Skeletal muscle cell (primary cell): Measurements from ENCODE around the gene CCDC187.

Experiments used
- DNase-seq: peaks from one replicate; pipeline ENCODE4 v3.0.0-alpha.2; 2010; ENCODE audit warnings: low read depth
- H3K4me3 ChIP-seq: 2 replicates; pipeline ENCODE4 v1.5.1; 2011; ENCODE audit warnings: low read depth, mild to moderate bottlenecking, control low read depth, low read length, moderate library complexity

The CCDC187 gene

DNA sequence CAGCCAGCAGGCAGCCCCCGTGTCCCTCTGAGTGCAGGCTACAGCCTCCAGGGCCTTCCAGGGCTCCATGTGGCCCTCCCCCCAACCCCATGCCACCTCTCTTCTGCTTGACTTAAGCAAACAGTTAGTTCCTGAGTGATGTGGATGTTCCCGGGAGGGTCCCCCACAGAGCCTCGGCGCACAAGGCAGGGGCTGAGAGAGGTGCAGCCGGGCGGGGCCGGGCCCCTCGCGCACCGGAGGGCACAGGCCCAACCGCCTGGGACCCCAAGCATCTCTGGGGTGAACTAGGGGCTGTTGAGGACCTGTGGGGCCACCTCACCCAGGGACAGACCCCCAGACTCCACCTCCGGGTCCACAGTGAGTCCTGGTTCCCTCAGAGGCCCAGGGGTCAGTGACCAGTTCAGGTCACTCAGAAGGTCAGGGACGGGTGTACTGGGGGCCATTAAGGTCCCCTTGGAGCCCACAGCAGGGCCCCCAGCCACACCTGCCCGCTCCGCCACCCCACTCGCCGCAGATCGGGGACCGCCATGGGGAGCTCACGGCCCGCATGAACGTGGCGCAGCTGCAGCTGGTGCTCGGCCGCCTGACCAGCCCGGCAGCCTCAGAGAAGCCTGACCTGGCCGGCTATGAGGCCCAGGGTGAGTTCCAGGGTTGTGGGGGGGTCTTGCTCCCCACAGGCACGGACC, 36.6 kb upstream of the CCDC187 start:
- no peak overlapping the region for H3K4me3 ChIP-seq
- no peak for DNase-seq

- H3K4me3 ChIP-seq, result no peak overlapping the region
- no peak for DNase-seq
Observed at GRCh38 chr9:136339958-136340310, 36.0 kb upstream of the CCDC187 start.

- no peak overlapping the region for H3K4me3 ChIP-seq
- DNase-seq, result no peak
Observed at GRCh38 chr9:136339173-136339957, 35.5 kb upstream of the CCDC187 start.

DNA sequence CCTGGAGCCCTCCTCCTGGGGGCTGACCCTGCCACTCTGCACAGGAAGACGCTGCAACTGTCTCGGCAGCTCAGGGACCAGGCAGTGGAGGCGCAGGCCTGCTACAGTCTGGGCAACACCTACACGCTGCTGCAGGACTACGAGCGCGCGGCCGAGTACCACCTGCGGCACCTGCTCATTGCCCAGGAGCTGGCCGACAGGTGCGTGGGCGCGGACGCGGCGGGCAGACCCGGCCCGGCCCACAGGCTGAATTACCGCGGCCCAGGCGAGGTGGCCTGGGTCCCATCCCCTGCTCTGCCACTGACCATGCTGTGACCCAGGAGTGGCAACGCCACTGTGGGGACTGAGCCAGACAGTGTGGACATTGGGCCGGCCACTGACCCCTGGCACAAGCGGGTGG, 34.6 kb upstream of the CCDC187 start:
- no peak for DNase-seq
- H3K4me3 ChIP-seq, result no peak overlapping the region

GRCh38 chr9:136337416-136338395, 33.8 kb upstream of the CCDC187 start:
- no peak overlapping the region for H3K4me3 ChIP-seq
- DNase-seq, result no peak

- no peak for DNase-seq
- no peak overlapping the region for H3K4me3 ChIP-seq
Observed at GRCh38 chr9:136336881-136337280, 33.0 kb upstream of the CCDC187 start.

- no peak for DNase-seq
- H3K4me3 ChIP-seq, result no peak overlapping the region
Observed at GRCh38 chr9:136336156-136336870, 32.4 kb upstream of the CCDC187 start.

DNA sequence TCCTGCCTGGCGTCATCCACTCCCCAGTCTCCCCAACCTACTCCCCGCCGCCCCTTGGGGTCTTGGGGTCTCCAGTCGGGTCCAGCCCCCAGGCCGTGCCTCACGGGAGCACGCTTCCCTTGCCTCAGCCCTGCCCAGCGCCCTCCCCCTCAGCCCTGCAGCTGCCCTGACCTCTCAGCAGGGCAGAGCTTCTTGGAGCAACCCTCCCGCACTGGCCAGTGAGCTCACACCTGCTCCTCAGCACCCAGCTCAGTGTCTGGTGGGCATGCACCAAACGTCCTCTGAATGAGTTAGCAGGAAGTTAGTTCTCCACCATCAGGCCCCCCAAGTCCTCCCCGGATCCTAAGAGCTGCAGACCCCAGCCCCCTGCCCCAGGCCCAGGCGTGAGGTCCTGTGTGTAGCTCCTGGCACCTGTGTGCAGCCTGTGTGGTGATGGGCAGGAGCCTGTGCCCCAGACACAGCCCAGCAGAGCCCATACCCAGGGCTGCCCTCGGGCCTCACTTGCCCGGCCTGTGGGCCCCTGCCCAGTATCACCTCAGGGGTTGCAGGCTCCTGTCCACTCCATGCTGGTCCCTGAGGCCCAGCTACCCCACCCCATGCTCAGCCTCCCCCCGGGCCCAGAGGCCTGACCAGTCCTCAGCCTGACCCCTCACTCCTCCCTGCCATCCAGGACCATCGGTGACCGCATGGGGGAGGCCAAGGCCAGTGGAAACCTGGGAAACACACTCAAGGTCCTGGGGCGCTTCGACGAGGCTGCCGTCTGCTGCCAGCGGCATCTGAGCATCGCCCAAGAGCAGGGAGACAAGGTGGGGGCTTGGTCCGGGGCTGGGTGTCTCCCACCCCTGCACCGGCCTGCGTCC, 31.6 kb upstream of the CCDC187 start:
- H3K4me3 ChIP-seq, result no peak overlapping the region
- no peak for DNase-seq

- no peak overlapping the region for H3K4me3 ChIP-seq
- no peak for DNase-seq
Observed at GRCh38 chr9:136334541-136334940, 30.6 kb upstream of the CCDC187 start.

- no peak for DNase-seq
- no peak overlapping the region for H3K4me3 ChIP-seq
Observed at GRCh38 chr9:136333486-136333885, 29.6 kb upstream of the CCDC187 start.

GRCh38 chr9:136333045-136333444, 29.2 kb upstream of the CCDC187 start:
- H3K4me3 ChIP-seq, result no peak overlapping the region
- no peak for DNase-seq

- no peak overlapping the region for H3K4me3 ChIP-seq
- DNase-seq, result no peak
Observed at GRCh38 chr9:136332482-136332983, 28.6 kb upstream of the CCDC187 start.

DNA sequence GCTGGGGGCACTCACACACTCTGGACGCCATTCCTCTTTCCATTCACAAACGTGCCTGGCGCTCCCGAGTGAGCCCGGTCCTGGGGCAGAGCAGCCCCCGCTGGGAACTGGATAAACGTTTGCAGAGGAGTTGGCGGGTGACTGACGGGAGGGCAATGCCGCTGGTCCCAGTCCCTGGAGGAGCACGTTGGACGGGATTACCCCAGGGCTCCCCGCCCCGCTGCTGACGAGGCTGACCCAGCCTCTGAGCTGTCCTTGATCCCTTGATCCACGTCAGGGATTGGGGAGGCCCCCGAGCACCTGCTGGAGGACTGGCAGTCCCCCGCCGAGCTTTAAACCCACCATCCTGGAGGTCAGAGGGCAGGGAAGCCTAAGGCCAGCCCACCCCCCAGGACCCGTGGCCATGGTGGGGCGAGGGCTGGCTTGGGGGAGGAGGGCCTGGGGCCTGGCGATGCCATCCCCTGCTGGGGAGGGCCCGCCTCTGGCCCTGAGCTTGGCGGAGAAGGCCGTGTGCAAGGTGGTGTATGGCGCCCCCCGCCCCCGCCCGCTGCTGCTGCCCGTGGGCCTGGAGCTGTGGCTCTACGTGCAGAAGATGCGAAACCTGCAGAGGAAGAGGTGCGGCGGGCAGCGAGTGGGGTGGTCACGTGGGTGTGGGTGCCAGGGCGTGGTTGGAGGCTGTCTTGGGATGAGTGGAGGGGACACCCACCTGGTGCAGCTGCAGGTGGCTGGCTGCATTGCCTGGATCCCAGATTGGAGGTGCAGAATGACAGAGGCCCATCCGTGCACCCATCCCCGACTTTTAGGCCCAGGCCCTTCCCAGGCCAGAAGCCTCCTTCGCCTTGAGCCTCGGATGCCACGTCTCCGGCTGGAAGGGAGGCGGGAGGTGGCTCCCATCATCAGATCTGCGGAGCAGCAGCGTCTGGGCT, 27.9 kb upstream of the CCDC187 start:
- no peak overlapping the region for H3K4me3 ChIP-seq
- DNase-seq, result no peak

DNA sequence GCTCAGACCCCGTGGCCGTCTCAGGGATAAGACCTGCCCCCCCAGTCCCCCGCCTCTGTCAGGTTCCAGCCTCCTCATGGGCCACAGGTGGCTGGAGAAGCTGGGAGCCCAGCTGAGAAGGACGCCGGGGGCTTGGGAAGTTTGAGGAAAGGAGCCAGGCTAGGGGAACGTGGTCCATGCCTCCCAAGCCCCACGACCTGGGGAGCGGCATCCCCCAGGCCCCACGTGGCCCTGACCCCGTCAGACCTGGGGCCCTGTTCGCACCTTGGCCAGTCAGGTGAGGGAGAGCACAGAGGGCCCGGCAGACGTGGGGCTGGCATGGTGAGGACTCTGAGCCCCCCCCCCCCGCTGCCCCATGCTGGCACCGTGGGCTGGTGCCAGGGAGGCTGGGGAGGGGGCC, 27.1 kb upstream of the CCDC187 start:
- no peak for DNase-seq
- no peak overlapping the region for H3K4me3 ChIP-seq

- no peak overlapping the region for H3K4me3 ChIP-seq
- no peak for DNase-seq
Observed at GRCh38 chr9:136330406-136330990, 26.6 kb upstream of the CCDC187 start.

- DNase-seq, result no peak
- peak overlapping the region; percentile 76 for H3K4me3 ChIP-seq
Observed at GRCh38 chr9:136329636-136330405, 25.9 kb upstream of the CCDC187 start.
